ENCODE measurements around the gene PEX11G. TPM values are rescaled to one million over a fixed set of nuclear protein-coding genes. Genes with fewer than 3 reads are reported as not detected.
A peak's percentile ranks its signal among the peaks of the same experiment; 100 is the strongest.

PEX11G gene
- total RNA-seq, 4 donors from 2014 or later, result 1.0 to 3.1 (median 1.9) TPM

GRCh38 chr19:7515645-7516151 lies 26.9 kb upstream of the PEX11G start, which contains the start of gene ZNF358:
ZNF358 (plus strand) TSS chr19:7516103; CDS start chr19:7519243, 3,140 bp downstream.
- ATAC-seq, result peak; percentile 88
- TF ChIP-seq POLR2A (IDR thresholded peaks at IDR 0.05) (peak in 1 of 2 donors; percentile 18), CTCF (IDR thresholded peaks at IDR 0.05) (no peak)
- Histone ChIP-seq H3K27me3 (no peaks in the 10 kb centered on the region), H3K36me3 (peaks cover 0 to 26% of the 10 kb centered on the region in 2 donors), H3K4me1 (peaks cover 0 to 38% (median 11%) of the 10 kb centered on the region in 3 donors), H3K4me3 (peak within 1 kb of the TSS; percentile 87), H3K27ac (peak within 1 kb of the TSS; percentile 93 to 99 (median 96)), H3K9me3 (no peaks in the 10 kb centered on the region)
- WGBS, 2 donors (ENCODE audit: low coverage in 1 of 2), result 1% methylated on average over 15 of the region's 33 CpGs; no CpG with 5 or more reads in 1 of the 2 donors

- peak overlapping the region; percentile 50 to 87 for H3K4me3 ChIP-seq
- TF ChIP-seq CTCF (IDR thresholded peaks at IDR 0.05) (no peak), POLR2AphosphoS5 (IDR thresholded peaks at IDR 0.05) (peak; percentile 93), POLR2A (IDR thresholded peaks at IDR 0.05) (no peak)
- no peaks in the 10 kb centered on the region for H3K27me3 ChIP-seq
- H3K9me3 ChIP-seq, result no peaks in the 10 kb centered on the region
- peak; percentile 76 for ATAC-seq
- peaks cover 0 to 38% (median 11%) of the 10 kb centered on the region in 3 donors for H3K4me1 ChIP-seq
- H3K36me3 ChIP-seq, result peaks cover 0 to 21% of the 10 kb centered on the region in 2 donors
- peak overlapping the region; percentile 93 to 99 (median 96) for H3K27ac ChIP-seq
- 6 to 14% methylated on average over 2 to 8 of the region's 13 CpGs for WGBS, 2 donors (ENCODE audit: low coverage in 1 of 2)
These were observed 26.3 kb upstream of the PEX11G start for GRCh38 chr19:7515110-7515644.

GRCh38 chr19:7513809-7514642 lies 25.2 kb upstream of the PEX11G start:
- peak overlapping the region; percentile 93 to 99 (median 96) for H3K27ac ChIP-seq

GRCh38 chr19:7512400-7512851 lies 23.6 kb upstream of the PEX11G start:
- Histone ChIP-seq H3K4me3 (no peak overlapping the region), H3K27me3 (no peaks in the 10 kb centered on the region), H3K9me3 (no peaks in the 10 kb centered on the region), H3K4me1 (peaks cover 0 to 36% (median 10%) of the 10 kb centered on the region in 3 donors), H3K27ac (no peak overlapping the region), H3K36me3 (no peaks in the 10 kb centered on the region)
- WGBS, 2 donors (ENCODE audit: low coverage in 1 of 2), result 52 to 86% methylated on average over 4 of the region's 6 CpGs
- TF ChIP-seq POLR2A (IDR thresholded peaks at IDR 0.05) (no peak), EP300 (IDR thresholded peaks at IDR 0.05) (no peak), CTCF (IDR thresholded peaks at IDR 0.05) (no peak), POLR2AphosphoS5 (IDR thresholded peaks at IDR 0.05) (no peak)
- no peak for ATAC-seq

More at GRCh38 chr19:7513809-7514642, 25.2 kb upstream of the PEX11G start:
- H3K36me3 ChIP-seq, result peaks cover 0 to 9% of the 10 kb centered on the region in 2 donors
- H3K9me3 ChIP-seq, result no peaks in the 10 kb centered on the region
- TF ChIP-seq POLR2AphosphoS5 (IDR thresholded peaks at IDR 0.05) (no peak), CTCF (IDR thresholded peaks at IDR 0.05) (no peak), POLR2A (IDR thresholded peaks at IDR 0.05) (no peak), EP300 (IDR thresholded peaks at IDR 0.05) (no peak)
- WGBS, 2 donors (ENCODE audit: low coverage in 1 of 2), result 90 to 94% methylated on average over 3 to 4 of the region's 5 CpGs
- ATAC-seq, result no peak
- H3K4me3 ChIP-seq, result no peak overlapping the region
- no peaks in the 10 kb centered on the region for H3K27me3 ChIP-seq
- H3K4me1 ChIP-seq, result peaks cover 0 to 38% (median 11%) of the 10 kb centered on the region in 3 donors

Measured in gastroesophageal sphincter (tissue), 4 donors.